ENCODE measurements around the gene C16orf92.

Gene C16orf92, protein sequence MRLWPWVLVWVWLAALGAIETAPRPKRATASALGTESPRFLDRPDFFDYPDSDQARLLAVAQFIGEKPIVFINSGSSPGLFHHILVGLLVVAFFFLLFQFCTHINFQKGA

DNA sequence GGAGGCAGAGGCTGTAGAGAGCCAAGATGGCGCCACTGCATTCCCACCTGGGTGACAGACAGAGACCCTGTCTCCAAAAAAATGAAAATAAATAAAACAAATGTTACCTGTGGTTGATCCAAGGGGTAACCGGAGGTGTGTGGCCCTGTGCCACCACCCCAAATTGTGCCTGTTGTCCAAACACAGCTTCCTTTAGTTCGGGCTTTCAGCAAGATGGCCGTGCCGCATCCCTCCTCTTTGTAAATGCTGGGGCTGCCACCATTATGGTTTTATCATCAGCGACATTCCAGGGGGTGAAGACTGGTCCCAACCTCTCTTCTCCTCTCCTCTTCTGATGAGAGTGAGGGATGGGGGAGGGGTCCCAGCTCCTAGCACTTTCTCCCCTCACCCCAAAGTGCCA is at the start of gene C16orf92:
Gene C16orf92, plus strand, starts transcription at position 312 of the 400 bp plus-strand sequence. CDS start 143 bp downstream, outside the sequence.
- DNase-seq (ENCODE audit: low read depth, low spot score) = no peak

DNA sequence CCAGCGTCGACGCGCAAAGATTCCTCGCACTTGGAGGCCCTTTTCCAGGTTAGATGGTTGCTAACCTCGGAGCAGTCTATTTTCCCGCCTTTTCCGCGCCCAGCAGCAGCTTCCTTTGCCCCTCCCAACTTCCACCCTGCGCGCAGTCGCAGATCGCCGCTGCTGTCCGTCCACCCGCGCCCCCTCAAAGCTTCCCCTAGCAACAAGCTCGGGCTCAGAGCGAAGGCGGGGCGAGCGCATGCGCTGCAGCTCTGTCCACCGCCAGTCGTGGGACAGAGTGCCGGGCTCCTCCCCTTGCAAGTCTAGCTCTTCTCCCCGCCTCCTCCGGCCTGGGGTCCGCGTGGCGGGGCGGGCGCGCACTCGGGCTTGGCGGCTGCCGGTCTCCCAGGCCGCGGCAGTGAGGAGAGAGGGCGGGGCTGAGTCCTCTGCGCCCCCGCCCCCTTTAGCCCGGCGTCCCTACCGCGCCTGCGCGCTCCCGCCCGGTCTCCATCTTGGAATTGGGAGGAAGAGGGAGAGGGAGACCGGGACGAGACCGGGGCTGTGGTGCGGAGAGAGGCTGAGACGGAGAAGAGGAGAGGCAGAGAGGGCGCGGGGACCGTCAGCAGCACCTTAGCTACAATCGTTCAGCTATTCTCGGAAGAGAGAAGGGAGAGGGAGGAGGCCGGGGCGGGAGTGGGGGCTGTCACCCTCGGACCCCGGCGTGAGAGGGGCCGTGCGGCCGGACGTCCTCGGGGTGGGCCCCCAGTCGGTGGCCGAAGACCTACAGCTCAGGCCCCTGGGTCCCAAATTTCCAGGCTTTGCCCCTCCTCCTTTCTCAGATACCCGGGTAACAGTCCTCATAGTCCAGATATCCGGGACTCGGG is 49.4 kb upstream of the C16orf92 start, which contains the start of gene TAOK2:
Gene TAOK2, plus strand, starts transcription at position 485 of the 863 bp plus-strand sequence. CDS start 3,905 bp downstream, outside the sequence.
- peak; percentile 100 for DNase-seq (ENCODE audit: low read depth, low spot score)

DNA sequence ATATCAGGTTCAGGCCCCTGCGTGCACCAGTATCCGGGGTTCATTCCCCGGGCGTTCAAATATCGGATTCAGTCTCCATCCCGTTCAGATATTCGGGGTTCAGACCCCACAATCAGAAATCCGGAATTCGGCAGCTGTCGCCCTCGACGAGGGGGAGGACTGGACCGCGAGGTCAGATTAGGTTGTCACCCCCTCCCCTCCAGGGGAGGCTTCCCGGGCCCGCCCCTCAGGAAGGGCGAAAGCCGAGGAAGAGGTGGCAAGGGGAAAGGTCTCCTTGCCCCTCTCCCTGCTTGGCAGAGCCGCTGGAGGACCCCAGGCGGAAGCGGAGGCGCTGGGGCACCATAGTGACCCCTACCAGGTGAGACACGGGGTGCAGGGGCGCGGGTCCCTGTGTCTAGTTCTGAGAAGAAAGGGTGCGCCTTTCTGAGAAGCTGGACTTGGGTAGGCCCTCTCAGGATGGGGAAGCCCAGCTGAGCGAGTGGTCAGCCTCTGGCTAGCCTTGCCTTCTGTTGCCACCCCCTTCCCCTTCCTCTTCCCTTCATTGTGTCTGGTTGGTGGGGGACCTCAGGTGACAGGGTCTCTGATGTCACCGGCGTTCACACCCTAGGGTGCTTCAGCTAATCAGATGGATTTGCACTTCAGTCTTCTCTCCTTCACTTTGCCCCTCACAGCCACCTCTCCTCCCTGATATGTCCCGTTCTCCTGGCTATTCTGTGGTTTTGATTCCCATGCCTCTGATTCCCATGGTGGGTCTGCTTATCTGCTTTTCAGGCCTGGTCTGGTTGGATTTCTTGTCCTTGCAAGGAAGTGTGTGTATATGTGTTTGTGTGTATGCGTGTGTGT is 48.5 kb upstream of the C16orf92 start:
- peak; percentile 26 for DNase-seq (ENCODE audit: low read depth, low spot score)

DNA sequence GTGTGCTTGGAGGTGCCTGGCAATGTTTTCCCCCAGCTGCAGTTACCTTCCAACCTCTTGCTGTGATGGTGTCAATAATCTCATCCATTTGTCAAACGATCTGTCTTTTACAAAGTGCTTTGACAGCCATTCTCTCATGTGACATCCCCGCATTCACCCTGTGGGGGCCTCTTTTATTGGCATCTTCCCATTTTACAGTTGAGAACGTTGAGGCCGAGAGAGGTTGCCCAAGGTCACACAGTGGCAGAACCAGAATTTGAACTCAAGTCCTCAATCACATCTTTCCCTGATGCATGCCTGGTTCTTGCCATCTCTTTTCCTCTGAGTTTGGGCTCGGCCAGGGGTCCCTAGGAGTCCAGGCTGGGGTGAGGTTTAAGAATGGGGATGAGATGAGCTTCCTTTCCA is 47.9 kb upstream of the C16orf92 start:
- no peak for DNase-seq (ENCODE audit: low read depth, low spot score)

DNA sequence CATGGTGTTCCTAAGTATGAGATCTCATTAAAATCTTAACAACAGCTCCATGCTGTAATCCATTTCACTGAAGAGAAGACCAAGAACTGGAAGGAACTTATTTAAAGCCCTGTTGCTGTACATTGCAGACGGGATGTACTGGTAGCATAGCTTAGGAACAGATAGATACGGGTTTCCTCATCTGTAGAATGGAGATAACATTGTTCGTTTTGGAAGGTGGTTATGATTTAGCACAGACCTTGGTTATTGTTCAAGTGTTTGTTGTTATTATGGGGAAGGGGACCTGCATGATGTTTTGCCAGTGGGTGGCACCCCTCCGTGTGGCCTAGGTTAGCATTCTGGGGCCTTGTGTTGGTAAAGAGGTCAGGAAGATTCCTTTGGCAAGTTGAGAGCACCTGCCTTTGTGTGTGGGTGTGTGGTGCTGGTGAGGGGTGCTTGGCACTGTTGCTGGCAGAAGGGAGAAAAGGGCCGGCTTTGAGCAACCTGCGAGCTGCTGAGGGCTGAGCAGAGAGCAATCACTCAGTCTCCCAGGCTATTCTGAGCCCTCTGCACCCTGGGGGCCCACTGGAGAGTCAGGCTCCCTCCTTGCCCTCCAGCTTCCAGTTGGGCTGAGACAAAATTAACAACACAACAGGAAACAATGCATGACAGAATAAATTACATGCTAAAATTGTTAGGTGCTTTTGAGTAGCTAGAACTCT is 47.0 kb upstream of the C16orf92 start:
- peak; percentile 71 for DNase-seq (ENCODE audit: low read depth, low spot score)

DNA sequence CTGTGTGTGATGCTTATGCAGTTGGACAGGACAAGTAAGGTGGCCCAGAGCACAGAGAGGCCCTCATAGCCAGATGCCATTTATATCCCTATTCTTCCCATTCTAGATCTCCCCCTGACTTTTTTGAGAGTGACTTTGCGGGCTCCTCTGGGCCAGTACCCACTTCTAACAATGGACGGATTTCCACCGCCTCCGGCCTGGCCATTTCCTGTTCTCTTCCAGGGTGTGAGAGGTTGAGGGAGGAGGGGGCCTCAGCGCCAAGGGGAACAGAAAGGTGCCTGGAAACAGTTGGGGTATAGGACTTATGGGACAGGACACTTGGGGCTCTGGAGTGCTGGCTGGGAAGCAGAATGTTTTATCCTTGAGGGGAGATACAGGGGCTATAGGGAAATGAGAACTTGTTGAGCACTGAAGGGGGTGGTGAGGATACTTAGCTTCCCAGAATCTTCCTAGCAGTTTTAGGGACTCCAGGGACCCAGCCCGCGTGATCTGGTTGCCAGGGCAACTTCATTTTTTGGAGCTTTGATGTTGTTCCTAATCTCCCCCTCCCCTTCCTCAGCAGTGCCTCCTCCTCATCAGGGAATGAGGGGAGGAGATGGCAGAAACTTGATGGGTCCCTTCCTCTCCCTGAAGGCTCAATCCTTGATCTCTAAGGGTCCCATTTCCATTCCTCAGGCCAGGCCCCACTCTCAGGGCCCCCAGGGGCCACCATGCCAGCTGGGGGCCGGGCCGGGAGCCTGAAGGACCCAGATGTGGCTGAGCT is 45.8 kb upstream of the C16orf92 start:
- DNase-seq (ENCODE audit: low read depth, low spot score) = no peak

DNA sequence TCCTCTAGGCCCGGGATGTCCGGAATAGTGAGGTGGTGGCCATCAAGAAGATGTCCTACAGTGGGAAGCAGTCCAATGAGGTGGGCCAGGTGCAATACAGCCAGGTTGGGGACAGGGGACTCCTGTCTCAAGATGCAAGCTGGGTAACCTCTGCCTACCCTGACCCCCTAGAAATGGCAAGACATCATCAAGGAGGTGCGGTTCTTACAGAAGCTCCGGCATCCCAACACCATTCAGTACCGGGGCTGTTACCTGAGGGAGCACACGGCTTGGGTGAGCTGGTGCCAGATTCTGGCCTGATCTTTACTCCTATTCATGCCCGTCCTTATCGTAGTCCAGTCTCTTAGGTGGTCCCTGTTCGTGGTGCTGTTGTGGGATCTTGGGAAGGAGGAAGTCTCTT is 44.9 kb upstream of the C16orf92 start:
- no peak for DNase-seq (ENCODE audit: low read depth, low spot score)

DNA sequence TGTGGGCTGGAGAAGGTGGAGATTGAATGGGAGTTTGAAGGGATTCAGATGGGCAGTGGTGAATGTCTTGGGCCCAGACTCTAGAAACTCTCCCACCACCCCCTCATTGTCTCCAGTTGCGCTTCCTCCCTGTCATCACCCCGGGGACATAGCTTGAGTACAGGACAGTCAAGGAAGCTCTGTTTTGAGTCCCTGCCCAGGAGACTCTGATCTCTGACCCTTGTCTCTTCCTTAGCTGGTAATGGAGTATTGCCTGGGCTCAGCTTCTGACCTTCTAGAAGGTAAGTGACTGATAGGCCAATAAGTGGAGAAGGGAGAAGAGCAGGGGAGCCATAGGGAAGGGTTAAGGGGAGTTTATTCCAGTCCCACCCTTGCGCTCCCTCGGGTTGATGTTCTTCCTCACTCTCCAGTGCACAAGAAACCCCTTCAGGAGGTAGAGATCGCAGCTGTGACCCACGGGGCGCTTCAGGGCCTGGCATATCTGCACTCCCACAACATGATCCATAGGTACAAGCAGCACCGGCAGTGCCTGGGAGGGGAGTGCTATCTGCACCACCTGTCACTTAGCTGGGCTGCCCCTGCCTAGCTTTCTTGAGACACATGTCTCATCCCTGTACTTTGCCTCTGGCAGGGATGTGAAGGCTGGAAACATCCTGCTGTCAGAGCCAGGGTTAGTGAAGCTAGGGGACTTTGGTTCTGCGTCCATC is 44.3 kb upstream of the C16orf92 start:
- no peak for DNase-seq (ENCODE audit: low read depth, low spot score)

DNA sequence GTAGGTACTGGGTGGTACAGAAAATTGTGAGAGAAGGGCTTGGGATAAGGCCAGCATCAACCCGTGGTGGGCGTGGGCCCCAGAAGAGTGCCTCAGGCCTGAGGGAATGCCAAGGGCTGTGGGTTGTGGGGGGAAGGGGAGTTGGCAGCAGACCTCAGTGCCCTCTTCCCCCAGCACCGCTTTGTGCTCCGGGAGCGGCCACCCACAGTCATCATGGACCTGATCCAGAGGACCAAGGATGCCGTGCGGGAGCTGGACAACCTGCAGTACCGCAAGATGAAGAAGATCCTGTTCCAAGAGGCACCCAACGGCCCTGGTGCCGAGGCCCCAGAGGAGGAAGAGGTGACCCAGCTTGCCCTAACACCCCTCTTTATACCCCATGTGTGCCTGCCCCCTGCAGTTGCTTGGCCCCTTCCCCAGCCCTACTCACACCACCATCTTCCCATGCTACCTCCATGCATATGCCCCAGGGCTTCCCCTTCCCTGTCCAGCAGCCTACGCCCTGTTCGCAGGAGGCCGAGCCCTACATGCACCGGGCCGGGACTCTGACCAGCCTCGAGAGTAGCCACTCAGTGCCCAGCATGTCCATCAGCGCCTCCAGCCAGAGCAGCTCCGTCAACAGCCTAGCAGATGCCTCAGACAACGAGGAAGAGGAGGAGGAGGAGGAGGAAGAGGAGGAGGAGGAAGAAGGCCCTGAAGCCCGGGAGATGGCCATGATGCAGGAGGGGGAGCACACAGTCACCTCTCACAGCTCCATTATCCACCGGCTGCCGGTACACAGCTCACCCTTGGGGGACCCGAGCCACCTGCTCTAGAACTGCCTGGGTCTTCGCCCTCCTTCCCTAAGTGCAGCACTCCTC is 40.2 kb upstream of the C16orf92 start:
- no peak for DNase-seq (ENCODE audit: low read depth, low spot score)

DNA sequence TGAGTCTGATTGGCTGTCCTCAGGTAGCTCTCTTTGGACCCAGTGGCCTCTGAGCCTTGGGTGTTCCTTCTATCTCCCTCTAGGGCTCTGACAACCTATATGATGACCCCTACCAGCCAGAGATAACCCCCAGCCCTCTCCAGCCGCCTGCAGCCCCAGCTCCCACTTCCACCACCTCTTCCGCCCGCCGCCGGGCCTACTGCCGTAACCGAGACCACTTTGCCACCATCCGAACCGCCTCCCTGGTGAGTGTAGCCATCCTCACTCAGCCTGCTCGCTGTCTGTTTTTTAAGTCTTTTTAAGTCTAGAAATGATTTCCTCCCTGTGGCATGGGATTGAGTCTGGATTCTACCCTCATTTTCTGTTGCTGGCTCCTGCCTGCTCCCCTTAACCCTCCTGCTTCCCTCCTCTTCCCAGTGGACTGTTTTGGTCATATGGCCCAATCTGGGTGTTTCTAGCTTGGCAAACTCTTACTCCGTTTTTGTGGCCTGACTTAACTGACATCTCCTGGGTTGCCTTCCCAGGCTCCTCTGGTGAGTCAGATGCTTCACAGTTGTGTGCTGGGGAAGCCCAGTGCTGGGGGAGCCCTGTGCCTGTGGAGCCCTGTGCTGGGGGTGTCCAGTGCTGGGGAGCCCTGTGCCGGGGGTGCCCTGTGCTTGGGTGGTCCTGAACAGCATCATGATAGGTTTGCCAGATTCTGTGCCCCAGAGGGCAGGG is 39.4 kb upstream of the C16orf92 start:
- DNase-seq (ENCODE audit: low read depth, low spot score) = no peak

DNA sequence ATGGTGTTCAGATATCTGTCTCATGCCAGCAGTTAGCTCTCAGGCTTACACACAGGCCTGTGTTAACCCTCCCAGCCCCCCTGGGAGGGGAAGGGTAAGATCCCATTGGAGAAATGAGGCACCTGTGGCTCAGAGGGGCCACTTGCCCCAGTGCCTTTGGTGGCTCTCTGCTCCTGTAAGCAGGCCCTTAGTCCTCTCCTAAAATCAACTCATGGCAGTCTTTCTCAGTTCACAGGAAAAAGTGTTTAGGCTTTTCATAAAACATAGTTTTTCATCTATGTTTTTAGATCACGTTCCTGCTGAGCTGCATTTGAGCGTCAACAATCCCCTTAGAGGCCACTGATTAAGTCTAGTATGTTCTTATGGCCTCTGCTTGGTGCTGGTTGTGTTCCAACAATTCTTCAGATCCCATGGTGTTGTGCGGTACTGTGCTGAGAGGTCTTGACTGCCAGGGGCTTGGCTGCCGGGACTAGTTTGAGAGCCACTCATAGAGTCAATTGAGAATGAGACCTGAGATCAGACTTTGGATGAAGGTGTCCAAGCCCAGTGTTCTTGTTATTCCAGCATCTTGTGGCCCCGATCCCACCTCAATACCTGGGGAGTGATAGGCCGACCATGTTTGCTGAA is 38.7 kb upstream of the C16orf92 start:
- DNase-seq (ENCODE audit: low read depth, low spot score) = no peak

DNA sequence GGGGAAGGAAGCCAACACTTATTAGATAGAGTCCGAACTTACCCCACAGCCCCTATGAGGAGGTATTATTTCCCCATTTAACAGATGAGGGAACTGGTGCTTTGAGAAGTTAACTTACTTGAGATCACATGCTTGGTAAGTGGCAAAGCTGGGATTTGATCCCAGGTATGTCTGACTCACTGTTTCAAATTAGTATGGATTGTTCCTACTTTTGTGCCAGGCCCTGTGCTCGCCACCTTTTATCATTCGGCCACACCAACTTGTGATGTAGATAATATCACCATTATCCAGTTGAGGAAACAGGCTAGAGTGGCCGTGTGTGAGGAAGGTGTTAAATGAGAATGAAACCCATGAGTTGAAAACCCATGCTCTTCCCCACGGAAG is 38.2 kb upstream of the C16orf92 start:
- no peak for DNase-seq (ENCODE audit: low read depth, low spot score)

DNA sequence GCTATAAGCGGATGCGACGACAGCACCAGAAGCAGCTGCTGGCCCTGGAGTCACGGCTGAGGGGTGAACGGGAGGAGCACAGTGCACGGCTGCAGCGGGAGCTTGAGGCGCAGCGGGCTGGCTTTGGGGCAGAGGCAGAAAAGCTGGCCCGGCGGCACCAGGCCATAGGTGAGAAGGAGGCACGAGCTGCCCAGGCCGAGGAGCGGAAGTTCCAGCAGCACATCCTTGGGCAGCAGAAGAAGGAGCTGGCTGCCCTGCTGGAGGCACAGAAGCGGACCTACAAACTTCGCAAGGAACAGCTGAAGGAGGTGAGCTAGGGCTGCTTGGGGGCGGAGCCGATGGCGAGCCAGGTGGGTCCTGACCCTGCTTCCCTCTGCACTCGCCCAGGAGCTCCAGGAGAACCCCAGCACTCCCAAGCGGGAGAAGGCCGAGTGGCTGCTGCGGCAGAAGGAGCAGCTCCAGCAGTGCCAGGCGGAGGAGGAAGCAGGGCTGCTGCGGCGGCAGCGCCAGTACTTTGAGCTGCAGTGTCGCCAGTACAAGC is 37.7 kb upstream of the C16orf92 start:
- no peak for DNase-seq (ENCODE audit: low read depth, low spot score)

DNA sequence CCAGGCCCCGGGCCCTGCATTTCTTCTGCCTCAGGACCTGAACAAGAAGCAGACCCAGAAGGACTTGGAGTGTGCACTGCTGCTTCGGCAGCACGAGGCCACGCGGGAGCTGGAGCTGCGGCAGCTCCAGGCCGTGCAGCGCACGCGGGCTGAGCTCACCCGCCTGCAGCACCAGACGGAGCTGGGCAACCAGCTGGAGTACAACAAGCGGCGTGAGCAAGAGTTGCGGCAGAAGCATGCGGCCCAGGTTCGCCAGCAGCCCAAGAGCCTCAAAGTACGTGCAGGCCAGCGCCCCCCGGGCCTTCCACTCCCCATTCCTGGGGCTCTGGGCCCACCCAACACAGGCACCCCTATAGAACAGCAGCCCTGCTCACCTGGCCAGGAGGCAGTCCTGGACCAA is 36.8 kb upstream of the C16orf92 start:
- no peak for DNase-seq (ENCODE audit: low read depth, low spot score)

DNA sequence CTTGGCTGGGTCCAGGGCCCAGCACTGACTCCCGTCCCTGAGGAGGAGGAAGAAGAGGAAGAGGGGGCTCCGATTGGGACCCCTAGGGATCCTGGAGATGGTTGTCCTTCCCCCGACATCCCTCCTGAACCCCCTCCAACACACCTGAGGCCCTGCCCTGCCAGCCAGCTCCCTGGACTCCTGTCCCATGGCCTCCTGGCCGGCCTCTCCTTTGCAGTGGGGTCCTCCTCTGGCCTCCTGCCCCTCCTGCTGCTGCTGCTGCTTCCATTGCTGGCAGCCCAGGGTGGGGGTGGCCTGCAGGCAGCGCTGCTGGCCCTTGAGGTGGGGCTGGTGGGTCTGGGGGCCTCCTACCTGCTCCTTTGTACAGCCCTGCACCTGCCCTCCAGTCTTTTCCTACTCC is 36.1 kb upstream of the C16orf92 start:
- no peak for DNase-seq (ENCODE audit: low read depth, low spot score)

DNA sequence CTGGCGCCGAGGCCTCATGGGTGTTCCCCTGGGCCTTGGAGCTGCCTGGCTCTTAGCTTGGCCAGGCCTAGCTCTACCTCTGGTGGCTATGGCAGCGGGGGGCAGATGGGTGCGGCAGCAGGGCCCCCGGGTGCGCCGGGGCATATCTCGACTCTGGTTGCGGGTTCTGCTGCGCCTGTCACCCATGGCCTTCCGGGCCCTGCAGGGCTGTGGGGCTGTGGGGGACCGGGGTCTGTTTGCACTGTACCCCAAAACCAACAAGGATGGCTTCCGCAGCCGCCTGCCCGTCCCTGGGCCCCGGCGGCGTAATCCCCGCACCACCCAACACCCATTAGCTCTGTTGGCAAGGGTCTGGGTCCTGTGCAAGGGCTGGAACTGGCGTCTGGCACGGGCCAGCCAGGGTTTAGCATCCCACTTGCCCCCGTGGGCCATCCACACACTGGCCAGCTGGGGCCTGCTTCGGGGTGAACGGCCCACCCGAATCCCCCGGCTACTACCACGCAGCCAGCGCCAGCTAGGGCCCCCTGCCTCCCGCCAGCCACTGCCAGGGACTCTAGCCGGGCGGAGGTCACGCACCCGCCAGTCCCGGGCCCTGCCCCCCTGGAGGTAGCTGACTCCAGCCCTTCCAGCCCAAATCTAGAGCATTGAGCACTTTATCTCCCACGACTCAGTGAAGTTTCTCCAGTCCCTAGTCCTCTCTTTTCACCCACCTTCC is 35.5 kb upstream of the C16orf92 start:
- no peak for DNase-seq (ENCODE audit: low read depth, low spot score)

DNA sequence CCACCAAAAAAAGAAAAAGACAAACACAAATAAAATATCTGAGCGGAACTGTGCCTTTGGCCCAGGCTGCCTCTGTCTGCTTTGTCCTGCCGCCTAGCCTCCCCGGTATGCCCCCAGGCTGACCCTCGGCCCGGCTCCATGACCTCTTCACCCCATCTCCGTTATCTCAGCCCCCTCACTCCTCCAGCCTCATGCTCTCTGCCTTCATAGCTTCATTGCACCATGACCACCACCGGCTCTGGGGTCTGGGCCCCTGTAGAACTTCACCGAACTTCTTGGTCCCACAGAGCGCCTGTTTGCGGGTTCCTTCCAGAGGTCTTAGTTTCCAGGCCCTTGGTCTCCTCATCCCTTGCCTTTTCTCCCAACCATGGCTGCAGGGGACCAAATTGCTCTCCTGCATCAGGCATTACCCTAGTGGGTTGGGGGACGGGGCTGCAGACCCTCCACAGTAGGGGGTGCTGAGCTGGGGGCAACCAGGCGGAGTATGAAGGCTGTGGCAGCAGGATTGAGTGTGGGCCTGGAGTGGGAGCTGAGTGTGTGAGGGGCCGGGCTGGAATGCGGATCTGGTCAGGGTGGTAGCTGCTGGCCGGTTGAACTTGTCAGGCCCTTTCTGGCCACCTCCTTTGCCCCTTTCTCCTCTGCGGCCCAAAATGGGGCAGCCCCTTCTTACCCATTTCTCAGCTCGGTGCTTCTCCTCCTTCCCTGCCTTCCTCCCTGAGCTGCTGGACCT is 34.5 kb upstream of the C16orf92 start:
- no peak for DNase-seq (ENCODE audit: low read depth, low spot score)
